Measurements from ENCODE around the gene HSD11B1L.

The HSD11B1L gene, protein sequence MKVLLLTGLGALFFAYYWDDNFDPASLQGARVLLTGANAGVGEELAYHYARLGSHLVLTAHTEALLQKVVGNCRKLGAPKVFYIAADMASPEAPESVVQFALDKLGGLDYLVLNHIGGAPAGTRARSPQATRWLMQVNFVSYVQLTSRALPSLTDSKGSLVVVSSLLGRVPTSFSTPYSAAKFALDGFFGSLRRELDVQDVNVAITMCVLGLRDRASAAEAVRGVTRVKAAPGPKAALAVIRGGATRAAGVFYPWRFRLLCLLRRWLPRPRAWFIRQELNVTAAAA

DNA sequence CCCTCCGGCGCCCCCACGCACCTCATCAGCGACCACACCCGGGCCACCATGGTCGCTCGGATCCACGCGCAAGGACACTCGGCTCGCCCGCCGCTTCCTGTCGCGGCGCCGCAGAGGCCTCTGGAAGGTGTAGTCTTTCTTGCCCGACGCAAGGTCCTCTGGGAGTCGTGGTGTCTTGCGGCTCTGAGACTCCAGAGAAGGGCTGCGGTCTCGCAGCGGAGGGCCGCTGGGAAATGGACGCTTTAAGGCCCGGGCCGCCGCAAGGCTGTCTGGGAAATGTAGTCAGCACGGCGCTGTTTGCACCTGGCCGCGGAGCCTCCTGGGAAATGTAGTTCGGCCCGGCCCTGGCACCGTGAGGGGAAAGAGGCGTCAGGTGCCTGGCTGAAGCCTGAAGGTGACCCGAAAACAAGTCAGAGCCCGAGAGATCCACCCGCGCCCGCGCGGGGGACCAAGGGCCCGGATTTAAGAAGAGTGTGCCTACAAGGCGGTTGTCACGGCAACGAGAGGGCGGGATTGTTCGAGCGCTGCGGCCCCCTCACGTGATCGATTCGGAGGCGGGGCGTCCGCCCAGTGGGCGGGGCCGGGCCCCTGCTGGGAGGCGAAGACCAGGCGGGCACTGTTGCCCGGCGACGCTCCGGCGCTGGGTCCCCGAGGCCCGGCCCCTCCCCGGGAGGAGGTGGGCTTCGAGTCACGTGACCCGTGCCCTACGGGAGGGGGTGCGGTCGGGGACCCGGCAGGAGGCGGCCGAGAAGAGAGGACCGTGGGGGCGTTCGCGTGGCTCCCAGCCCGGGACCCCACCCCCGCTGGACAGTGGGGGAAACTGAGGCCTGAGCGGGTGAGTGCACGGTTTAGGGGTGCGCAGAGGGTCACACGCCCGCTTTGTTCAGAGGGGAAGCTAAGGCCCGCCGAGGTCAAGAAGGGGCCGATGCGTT lies at the start of gene HSD11B1L, which contains the start of gene MICOS13:
HSD11B1L (plus strand) TSS at position 591 of the 932 bp plus-strand sequence. CDS start 3,806 bp downstream, outside the sequence.
MICOS13 (minus strand) TSS at position 80 of the 932 bp plus-strand sequence; CDS start at position 50, 30 bp downstream.
- DNase-seq: peak; percentile 89

DNA sequence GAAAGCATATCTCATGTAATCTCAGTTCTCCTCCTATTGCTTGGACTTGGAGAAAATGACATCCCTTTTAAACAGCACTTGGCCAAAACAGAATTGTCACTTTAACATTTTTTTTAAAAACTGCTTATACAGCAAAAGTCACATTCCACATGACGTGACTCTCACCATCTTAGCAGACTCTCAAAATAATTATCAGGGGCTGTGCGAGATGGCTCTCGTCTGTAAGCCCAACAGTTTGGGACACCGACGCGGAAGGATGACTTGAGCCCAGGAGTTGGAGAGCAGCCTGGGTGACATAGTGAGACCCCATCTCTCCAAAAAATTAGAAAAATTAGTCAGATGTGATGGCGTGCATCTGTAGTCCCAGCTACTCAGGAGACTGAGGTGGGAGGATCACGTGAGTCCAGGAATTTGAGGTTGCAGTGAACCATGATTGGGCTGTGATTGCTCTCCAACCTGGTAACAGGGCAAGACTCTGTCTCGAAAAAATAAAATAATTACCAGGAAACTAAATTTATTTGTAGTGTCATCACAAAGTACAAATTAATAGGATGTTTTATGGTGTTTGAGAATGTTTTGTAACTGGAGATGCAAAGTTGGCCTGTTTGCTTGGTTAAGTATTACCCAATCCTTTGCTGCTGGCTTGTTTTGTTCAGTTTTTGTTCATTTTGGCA lies 49.1 kb upstream of the HSD11B1L start:
- no peak for DNase-seq

DNA sequence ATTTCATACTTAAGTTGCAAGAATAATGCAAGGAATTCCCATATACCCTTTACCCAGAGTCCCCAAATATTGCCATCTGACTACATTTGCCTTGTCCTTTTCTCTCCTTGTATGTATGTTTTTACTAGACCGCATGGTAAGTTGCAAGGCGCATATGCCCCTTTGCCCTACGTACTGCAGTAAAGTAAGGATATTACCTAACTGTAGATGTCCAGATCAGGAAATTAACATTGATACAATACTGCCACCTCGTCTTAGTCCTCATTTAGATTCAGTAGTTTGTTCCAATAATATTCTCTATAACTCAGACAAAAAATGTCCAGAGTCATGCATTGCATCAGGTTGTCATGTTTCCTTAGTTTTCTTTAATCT lies 48.6 kb upstream of the HSD11B1L start:
- no peak for DNase-seq

DNA sequence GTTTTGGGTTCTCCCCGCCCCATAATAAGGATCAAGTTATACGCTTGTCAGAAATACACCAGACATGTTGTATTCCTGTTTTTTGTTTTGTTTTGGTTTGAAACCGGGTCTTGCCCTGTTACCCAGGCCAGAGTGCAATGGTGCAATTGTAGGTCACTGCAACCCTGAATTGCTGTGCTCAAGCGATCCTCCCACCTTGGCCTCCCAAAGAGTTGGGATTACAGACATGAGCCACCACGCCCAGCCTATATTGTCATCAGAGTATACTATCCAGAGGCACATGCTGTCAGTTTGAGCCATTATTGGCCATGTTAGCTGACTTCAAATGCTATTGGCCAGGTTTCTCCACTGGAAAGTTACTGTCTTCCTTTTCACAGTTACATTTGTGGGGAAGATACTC lies 48.2 kb upstream of the HSD11B1L start:
- DNase-seq: no peak

DNA sequence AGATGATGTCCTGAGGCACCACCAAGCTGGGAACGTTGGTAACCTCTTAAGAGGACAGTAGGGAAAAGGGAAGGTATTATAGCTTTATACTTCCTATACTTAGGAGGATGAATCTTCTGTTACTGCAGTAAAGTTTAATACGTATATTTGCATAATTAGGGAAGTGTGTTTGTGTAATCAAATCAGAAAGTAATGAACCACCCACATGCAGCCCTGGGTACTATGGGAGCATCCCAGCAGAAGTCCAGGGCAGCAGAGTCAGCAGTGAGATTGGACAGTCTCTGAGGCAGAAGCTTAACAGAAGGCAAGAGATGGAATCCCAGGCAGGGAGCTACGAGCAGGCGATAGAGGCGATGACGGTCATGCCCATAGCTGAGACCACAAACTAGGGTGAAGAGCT lies 45.4 kb upstream of the HSD11B1L start:
- no peak for DNase-seq

DNA sequence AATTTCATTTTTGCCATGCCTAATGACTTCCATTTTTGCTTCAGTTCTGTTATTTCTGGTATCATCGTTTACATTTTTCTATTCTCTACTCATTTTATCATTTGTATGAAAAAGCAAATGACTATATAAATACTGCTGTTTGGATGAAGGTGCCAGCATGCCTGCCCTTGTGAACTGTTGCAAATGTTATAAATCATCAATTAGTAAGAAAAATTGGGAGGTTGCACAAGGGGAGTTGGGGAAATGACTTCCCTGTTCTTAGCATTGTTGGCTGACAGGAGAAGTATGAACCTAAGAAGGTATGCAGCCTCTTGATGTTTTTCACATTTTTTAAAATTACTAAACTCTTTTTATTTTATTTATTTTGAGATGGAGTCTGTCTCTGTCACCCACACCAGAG lies 42.9 kb upstream of the HSD11B1L start:
- no peak for DNase-seq

DNA sequence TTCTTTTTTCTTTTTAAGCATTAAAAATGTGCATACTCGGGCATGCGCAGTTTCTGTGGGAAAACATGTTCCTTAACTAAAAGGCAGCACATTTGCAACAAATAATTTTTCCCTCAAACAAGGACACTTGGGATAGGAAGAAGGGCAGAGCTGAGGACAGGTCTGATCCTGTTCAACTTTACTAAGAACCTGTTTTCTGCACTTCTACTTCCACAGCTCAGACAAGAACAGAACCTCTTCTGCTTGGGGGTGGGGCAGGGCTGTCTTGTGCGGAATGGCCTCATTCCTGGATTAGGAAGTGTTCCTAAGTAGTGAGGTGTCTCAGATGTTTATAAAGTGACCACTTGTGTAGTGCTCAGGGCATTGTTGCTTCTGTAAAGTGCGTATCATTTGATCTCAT lies 39.7 kb upstream of the HSD11B1L start:
- no peak for DNase-seq

DNA sequence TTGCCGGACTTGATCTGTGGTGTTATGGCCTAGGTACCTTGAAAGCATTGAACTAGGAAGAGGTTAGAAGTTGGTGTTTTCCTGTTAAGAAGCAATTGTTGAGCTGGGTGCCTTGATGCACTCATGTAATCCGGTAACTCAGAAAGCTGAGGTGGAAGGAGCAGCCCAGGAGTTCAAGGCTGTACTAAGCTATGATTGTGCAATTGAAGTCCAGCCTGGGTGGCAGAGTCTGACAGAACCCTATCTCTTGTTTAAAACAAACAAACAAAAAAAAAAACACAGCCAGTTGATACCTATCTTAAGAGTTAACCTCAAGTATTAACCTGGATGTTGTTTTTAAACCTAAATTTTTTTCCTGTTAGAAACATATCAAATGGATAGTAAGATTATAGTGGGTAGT lies 38.6 kb upstream of the HSD11B1L start:
- DNase-seq: no peak

DNA sequence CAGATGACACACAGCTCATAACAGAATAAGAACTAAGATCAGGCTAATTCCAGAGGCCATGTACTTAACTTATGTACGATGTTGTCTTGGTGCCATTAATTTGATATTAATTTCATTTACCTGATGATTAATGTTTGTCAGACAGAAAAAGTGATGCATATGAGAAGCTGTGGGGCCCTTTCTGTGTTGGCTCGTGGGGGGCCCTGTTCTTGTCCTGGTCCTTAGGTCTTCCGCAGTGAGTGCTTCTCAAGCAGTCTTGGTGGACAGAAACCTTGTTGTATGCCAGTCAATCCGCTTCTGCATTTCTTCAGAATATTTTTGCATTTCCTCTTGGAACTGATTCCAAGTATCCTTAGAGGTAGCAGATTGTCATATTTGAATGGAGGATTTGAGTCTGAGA lies 37.8 kb upstream of the HSD11B1L start:
- no peak for DNase-seq

DNA sequence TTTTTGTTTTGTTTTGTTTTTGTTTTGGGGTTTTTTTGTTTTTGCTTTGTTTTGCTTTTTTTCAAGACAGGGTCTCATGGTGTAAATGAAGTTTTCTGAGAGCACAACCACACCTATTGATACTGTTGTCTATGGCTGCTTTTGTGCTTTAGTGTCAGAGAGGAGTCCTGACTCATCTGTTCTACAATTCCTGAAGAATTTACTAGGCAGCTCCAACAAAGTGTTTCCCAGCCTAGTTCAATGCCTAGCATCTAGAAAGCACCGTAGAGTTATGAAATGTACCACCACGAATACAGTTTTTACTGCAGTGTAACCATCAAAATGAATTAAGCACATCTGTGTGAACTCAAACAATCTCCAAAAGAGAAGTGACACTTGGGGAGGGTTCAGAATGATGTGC lies 36.8 kb upstream of the HSD11B1L start:
- DNase-seq: no peak

DNA sequence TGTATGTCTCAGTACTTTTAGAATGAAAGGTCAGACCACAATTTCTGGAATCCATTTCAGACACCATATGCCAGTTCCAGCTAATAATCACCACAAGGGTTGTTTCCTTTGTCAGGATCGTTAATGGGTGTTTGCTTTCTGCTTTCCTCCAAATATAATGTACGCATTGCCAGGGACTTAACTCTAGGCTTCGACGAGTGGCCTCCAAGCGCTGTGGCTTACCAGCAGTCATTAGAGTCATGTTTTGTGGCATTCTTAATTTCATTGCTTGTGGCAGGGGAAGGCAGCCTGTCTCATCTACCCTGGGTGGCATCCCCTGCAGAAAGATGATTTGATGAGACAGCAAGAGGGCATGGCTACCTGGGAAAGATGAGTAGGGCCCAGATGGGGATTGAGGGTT lies 35.4 kb upstream of the HSD11B1L start:
- DNase-seq: no peak

DNA sequence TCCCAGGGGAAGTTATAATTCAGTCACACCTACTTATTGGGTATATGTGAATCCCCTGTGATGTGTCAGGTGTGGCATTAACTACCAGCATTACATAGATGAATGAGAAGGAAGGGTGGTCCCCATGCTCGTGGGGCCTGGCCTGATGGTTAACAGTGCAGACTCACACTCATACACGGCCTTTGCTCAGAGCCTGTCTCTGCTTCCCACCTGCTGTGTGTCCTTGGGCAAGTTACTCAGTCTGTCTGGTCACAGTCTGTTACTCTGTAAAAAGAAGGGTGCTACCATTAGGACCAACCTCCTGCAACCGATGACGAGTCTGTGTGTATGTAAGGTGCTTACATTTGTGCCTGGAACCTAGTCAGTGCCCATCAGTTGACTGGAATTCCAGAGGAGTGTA lies 34.1 kb upstream of the HSD11B1L start:
- DNase-seq: no peak

DNA sequence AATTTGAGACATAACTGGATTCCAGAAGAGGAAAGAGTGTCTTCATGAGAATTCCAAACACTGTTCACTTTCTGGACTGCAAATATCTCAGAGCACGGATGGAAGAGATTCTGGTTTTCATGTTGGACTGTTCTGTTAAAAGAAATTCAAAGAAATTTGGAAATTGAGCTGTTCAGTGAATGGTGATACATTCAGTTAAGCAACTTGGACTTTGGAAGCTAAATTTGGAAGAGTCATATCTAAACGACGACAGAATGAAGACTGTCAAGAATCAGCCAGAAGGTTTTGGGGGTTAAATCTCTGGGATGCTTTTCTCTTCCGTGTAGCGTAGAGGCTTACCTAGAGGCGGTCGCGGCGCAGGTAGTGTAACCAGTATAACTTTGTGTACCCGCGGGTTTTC lies 32.4 kb upstream of the HSD11B1L start:
- no peak for DNase-seq

DNA sequence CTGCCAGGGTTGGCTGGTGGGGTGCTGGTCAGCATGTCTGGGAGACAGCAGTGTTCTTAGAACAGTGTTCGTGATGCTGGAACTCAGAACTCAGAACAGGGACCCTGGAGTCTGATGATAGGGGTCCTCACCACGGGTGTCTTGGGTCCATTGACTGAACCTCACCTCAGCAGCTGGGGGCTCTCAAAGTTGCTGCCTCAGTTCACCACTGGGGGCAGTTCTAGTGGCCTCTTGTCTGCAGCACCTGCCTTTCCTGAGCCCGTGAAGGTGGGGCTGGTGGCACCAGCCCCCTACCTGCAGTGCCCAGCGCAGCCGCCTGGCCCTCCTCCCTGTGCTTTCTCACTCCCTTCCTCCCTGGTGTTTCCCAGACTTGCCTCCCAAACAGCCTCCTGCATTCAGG lies 29.5 kb upstream of the HSD11B1L start:
- DNase-seq: no peak

DNA sequence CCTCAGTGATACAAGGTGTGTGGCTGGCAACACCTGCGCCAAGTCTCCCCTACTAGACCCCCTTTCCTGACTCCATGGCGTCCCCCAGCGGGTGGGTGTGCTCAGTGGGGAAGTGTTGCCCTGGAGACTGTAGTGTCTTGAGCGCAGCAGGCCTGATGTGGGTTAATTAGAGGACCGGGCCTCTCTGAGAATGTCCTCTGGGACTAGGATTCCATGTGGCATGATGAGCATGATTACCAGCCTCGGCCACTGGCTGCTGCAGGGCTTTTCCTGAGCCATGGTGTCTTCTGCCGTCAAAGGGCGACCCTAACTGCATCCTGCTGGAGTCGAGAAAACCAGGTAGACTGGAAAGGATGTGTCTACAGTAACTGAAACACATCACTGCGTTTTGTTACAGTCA lies 28.6 kb upstream of the HSD11B1L start:
- DNase-seq: no peak

DNA sequence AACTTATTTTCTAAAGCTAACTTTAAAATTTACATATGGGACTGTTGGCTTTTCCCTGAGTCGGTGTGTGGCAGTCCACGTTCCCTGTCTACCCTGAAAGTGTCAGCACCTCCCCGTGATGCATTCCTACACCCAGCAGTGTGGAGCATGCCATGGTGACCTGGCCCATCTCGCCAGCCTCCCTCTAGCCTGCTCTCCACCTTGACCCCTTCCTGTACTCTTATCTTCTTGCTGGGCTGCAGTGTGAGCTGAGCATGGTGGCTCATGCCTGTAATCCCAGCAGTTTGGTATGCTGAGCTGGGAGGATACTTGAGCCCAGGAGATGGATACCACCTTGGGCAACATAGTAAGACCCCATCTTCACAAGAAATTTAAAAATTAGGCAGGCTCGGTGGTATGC lies 25.9 kb upstream of the HSD11B1L start:
- DNase-seq: no peak

DNA sequence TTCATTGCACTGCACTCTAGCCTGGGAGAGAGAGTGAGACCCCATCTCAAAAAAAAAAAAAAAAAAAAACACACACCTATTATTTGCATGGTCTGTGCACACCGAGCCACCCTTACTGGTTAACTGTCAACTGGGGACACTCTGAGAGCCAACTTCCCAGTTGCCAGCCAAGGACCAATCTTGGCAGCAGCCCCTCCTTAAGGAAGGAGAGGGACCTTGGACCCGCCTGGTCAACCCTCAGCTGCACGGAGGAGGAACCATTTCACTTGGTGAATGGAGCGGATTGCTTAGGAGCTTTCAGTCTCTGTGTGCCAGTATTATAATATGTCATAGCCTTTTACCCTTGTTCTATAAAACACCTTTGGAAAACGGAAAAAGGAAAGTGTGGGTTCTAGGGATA lies 25.4 kb upstream of the HSD11B1L start:
- DNase-seq: no peak

DNA sequence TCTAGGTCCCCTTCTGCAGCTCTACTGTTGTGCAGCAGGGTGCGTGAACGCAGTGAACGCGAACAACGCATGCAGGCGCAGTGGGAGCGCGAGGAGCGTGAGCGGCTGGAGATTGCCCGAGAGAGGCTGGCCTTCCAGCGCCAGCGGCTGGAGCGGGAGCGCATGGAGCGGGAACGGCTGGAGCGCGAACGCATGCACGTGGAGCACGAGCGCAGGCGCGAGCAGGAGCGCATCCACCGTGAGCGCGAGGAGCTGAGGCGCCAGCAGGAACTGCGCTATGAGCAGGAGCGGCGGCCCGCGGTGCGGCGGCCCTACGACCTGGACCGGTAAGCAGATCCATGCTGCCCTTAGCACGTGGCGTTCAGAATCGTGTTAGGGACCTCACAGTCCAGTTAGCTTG lies 19.3 kb upstream of the HSD11B1L start:
- DNase-seq: no peak

DNA sequence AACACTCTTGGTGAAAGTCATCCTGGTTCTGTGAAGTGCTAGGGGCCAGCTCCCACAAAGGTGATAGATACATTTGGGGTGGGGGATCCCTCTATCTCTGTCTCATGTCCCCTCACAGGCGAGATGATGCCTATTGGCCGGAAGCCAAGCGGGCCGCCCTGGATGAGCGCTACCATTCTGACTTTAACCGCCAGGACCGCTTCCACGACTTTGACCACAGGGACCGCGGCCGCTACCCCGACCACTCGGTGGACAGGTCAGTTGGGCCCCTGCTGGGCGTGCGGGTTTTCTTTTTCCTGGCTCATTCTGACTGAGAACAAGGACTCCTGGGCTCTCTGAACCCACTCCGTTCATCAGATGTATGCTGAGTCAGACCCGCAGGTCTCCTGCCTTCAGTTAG lies 16.9 kb upstream of the HSD11B1L start:
- no peak for DNase-seq

DNA sequence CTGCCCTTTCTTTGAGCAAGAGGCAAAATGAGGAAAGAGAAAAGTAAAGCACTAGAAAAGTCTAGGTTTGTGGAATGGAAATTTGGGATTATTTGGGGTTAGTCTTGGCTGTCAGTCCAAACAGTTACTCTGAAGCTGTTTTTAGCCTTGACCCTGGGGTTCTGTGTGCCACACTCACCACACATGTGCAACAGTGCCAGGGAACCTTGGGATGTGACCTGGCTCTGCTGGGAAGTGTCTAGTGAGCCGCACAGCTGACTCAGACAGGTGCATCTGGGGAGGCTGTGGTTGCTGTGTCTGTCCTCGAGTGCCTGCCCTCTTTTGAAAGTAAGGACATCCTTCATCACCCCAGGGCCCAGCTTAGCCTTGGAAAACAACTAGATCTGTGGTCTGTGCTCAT lies 16.3 kb upstream of the HSD11B1L start:
- no peak for DNase-seq

DNA sequence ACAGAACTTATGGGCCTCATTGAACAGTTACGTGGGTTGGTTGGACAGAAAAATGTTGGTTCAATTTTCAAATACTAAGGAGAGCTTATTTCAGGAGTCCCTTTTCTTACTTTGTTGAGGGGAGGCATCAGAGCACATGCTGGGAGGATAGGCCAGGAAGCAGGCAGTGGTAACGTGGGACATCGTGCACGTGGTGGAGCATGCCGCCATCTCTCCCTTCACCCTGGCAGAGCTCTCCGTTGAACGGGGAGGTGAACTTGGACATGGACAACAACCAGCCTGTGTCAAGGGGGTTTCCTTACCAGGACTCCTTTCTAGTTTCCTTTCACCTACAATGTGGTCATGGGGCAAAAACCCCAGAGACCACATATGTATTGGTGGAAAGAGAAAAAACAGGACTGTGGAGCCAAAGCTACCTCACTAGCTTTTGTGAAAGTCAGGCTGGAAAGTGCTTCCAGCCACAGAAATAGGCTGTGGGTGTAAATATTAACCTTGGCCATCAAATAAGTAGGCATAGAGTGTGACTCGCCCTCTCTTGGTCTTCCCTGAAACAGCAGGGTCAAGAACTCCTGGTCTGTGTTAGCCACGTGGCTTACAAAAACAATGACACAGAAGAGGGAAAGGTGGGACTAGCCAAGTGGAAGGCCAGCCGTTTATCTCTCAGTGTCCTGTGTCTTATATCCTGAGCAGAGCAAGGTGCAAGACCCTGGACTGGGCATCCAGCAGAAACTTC lies 14.9 kb upstream of the HSD11B1L start:
- no peak for DNase-seq

DNA sequence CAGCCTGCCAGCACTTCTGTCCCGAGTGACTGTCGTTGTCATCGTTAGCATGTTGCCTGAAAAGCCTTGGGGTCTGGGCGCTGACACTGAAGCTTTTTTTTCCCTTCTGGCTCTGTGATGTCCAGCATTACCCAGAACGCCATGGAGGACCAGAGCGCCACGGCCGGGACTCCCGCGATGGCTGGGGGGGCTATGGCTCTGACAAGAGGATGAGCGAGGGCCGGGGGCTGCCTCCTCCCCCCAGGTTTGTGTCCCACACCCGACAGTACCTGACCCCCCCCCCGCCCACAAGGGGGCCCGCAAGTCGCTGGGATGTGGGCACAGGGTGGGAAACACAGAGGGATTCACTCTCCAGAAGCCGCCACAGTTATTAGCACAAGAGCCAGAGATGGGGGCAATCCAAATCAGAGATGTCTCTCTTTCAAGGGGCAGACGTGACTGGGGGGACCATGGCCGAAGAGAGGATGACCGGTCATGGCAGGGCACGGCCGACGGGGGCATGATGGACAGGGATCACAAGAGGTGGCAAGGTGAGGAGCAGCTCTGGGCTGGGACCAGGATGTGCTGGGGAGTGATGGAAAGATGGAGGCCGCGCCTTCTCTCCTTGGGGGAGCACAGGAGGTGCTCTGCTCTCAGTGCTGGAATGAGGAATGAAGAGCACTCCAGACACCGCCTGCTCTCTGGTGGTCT lies 13.8 kb upstream of the HSD11B1L start:
- no peak for DNase-seq

Data from NCI-H187 (cell line).